BJ (cell line): ENCODE results near the gene RLN1. TPM values are rescaled to one million over a fixed set of nuclear protein-coding genes. Genes with fewer than 3 reads are reported as not detected.
"Not testable (repeated sequence)": the region's sequence is repeated elsewhere in the genome, so short reads cannot be mapped to it uniquely, and the experiment has no call there.

Source experiments
- CTCF ChIA-PET: fragments of 350-600 bp; formaldehyde crosslinking; extraction: SDS; loops from one replicate; lab custom pipeline; 2021; ENCODE audit warnings: antibody characterized with exemption, inconsistent platforms; lab: Yijun Ruan, JAX
- POLR2A ChIA-PET: fragments of 300-600 bp; sonication (Branson Sonifier 250); formaldehyde crosslinking; extraction: SDS; loops from one replicate; lab custom pipeline; 2021; ENCODE audit warnings: antibody characterized with exemption; lab: Charles Lee
- DNase-seq: peaks from one replicate; pipeline ENCODE4 v3.0.0-alpha.2; 2011; ENCODE audit warnings: low read depth
- H3K27me3 ChIP-seq: 2 replicates; pipeline ENCODE4 v1.6.0; 2011; ENCODE audit warnings: low read length; ENCODE audit not compliant: control insufficient read depth, insufficient read depth
- H3K36me3 ChIP-seq: 2 replicates; pipeline ENCODE4 v1.5.1; 2011; ENCODE audit warnings: low read length; ENCODE audit not compliant: control insufficient read depth, insufficient read depth
- H3K4me3 ChIP-seq: 2 replicates; pipeline ENCODE4 v1.5.1; 2011; ENCODE audit warnings: low read depth, mild to moderate bottlenecking, control low read depth, low read length
- polyA minus RNA-seq: library from RNA; depleted of rRNA, polyadenylated mRNA; stranded (reverse); fragments of >200 nt; gene quantifications from 2 replicates; pipeline ENCODE4 v1.2.3, GENCODE V29; 2011; rRNA and poly(A)+ RNA removed
- polyA plus RNA-seq: library from polyadenylated mRNA; depleted of rRNA; stranded (reverse); fragments of >200 nt; gene quantifications from 2 replicates; pipeline ENCODE4 v1.2.3, GENCODE V29; 2011; rRNA removed
- TF ChIP-seq, protein P1 (sequence below): IDR thresholded peaks from 2 replicates; pipeline ENCODE4 v1.5.1; 2011; ENCODE audit warnings: low read depth, mild to moderate bottlenecking, control low read depth, inconsistent platforms, low read length, moderate library complexity; ENCODE audit not compliant: insufficient read depth

RLN1 gene, protein sequence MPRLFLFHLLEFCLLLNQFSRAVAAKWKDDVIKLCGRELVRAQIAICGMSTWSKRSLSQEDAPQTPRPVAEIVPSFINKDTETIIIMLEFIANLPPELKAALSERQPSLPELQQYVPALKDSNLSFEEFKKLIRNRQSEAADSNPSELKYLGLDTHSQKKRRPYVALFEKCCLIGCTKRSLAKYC
- polyA plus RNA-seq, result not detected in 2 replicates
- polyA minus RNA-seq, result not detected in 2 replicates

DNA sequence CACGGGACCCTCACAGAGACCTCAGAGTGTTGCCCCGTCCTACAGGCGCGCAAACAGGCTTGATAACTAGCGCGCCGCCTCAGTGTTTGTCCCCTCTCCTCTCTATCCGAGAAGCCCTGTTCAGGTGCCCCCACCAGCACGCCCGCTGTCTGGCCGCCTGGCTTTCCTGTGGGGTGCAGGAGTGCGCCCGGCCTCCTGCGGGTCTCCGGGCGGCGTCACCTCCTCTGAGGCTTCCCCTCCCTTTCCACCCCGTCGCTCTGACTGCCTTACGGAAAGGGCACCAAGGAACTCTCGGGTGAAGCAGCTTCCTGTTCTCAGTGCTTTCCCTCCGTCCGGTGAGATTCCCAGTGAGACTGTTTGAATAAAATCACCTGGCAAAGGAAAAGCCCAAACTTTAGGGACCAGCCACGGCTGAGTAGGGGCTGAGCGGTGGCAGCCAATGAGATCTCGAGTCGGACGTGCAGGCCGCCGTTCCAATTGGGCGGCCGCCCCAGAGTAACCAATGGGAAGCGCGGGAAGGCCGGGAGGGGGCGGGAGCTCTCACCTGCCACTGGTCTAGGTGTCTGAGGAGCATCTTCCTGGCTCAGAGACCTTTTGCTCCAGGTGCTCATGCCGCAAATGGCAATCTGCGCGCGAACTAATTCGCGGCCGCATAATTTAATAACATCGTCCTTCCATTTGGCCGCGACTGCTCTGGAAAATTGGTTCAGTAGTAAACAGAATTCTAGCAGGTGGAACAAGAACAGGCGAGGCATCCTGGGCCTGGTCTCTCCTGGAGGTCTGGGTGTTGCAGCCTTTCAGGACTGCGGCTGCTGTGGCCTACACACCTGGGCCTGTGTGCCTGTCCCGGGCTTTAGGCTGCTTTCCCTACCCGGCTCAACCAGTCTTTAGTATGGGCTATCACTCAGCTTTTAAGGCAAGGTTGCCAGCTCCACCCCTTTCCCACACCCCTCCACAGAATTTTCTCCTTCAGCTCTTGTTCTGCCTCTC lies at the start of gene RLN1:
Gene RLN1, minus strand, starts transcription at position 885 of the 990 bp plus-strand sequence. Its CDS starts 130 bp downstream, at position 755.
- H3K36me3 ChIP-seq, DNase-seq, POLR2A ChIA-PET: not testable (repeated sequence)

DNA sequence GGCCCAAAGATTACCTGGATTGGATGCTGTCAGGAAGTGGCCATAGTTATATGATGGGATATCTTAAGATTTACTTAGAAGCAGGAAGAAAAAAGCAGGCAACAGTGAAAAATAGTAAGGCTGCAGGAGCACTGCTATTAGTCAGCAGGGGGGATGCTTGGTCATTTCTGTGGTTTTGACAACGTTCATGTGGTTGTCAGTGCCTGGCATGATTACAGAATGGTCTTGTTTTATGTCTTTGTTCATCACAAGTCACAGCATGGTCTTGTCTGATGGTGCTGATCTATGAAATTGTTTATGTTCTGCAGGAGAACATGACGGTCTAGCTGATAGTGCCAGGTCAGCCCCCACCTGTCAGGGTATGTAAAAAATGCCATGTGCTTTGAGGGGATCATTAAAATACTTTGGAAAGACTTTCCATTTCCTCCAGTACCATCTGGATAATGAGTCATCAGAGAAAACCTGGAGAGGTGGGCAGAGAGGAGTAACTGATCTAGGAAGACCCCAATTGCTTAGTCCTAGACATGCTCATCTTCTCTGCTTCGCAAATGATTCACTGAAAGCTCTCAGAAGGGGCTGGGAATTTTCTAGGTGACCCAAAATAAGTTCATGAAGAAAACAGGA lies 49.5 kb upstream of the RLN1 start:
- H3K27me3 ChIP-seq, result no peaks in the 10 kb centered on the region
- TF ChIP-seq, protein P1, sequence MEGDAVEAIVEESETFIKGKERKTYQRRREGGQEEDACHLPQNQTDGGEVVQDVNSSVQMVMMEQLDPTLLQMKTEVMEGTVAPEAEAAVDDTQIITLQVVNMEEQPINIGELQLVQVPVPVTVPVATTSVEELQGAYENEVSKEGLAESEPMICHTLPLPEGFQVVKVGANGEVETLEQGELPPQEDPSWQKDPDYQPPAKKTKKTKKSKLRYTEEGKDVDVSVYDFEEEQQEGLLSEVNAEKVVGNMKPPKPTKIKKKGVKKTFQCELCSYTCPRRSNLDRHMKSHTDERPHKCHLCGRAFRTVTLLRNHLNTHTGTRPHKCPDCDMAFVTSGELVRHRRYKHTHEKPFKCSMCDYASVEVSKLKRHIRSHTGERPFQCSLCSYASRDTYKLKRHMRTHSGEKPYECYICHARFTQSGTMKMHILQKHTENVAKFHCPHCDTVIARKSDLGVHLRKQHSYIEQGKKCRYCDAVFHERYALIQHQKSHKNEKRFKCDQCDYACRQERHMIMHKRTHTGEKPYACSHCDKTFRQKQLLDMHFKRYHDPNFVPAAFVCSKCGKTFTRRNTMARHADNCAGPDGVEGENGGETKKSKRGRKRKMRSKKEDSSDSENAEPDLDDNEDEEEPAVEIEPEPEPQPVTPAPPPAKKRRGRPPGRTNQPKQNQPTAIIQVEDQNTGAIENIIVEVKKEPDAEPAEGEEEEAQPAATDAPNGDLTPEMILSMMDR, result no peak
- ChIA-PET CTCF (no interaction called here), POLR2A (no interaction called here)
- DNase-seq, result peak; percentile 37
- H3K36me3 ChIP-seq, result no peaks in the 10 kb centered on the region
- no peak overlapping the region for H3K4me3 ChIP-seq

More for the DNA sequence above, at the start of gene RLN1:
- H3K27me3 ChIP-seq, CTCF ChIA-PET, H3K4me3 ChIP-seq: not testable (repeated sequence)

DNA sequence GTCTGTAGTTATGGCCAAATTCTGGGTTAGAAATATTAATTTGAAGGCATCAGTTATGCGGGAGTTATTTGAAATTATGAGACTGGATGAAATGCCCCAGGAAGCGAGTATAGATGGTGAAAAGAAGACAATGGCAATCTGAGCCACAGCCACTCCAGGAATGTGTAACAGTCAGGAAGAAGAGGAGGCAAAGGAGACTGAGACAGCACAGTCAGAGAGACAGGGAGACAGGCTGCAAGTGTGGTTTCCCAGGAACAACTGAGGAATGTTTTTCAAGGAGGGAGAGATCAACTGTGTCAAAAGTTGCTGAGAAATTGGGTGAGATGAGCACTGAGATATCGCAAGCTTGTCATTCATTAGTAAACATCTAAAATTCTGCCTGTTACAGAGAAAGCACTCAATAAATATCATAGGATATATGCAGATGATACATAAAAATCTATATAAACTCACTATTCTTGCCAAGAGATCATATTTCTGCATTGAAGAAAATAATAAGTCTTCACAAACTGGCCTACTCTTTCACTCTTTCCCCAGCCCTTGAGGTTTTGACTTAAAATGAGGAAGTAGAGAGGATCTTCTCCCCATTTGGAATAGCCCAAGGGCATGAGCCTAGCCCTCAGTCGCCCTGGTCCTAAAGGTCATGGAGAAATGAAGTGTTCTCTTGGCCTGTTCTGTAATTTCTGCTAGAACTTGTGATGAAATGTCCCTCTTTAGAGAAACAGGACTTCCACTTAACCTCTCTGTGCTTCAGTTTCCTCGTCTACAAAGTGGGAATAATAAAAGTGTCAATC lies 48.5 kb upstream of the RLN1 start:
- TF ChIP-seq, protein P1, result no peak
- POLR2A ChIA-PET, result no interaction called here
- Histone ChIP-seq H3K4me3 (no peak overlapping the region), H3K36me3 (no peaks in the 10 kb centered on the region), H3K27me3 (no peaks in the 10 kb centered on the region)
- DNase-seq, result no peak
- CTCF ChIA-PET, result no interaction called here

DNA sequence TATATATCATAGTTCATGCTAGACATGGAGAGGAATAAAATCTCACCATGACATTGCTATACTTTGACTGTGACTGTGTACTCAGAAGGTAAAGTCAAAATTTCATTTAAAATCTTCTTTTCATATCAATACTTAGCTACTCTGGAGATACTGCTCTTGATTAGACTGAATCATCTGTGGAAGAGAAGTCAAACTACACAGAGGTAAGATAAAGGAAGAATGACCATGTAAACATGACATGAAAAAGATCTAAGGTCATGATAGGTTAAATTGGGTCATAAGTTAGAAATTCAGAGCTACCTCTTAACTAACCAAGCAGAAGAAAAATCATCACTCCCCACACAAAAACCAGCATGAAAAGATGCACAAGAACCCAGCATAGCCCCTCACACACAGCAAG lies 44.8 kb upstream of the RLN1 start:
- Histone ChIP-seq H3K4me3 (no peak overlapping the region), H3K27me3 (no peaks in the 10 kb centered on the region), H3K36me3 (no peaks in the 10 kb centered on the region)
- TF ChIP-seq, protein P1, result no peak
- ChIA-PET POLR2A (no interaction called here), CTCF (no interaction called here)
- no peak for DNase-seq

DNA sequence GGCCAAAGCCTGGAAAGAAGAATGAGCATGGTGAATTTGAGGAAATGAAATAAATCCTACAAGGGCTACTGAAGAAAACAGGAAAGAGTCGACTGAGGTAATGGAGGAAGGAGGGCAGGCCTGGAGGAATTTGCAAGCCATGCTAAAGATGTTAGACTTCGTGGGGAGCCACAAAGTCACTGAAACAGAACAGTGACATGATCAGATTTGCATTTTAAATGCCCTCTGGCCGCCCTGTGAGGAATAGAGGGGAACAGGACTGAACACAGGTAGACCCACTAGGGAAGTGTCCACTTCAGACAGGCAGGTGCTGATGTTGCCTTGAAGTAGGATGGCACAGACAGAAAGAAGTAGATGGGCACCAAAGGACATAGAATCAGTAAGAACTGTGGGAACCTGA lies 42.8 kb upstream of the RLN1 start:
- Histone ChIP-seq H3K27me3 (no peaks in the 10 kb centered on the region), H3K4me3 (no peak overlapping the region), H3K36me3 (no peaks in the 10 kb centered on the region)
- CTCF ChIA-PET, result no interaction called here
- POLR2A ChIA-PET, result no interaction called here
- TF ChIP-seq, protein P1, result no peak
- DNase-seq, result no peak
